Measurements from ENCODE around the gene PLEKHG5. TPM values are rescaled to one million over a fixed set of nuclear protein-coding genes. Genes with fewer than 3 reads are reported as not detected.

Gene PLEKHG5

GRCh38 chr1:6419397-6419803 lies 72.1 kb downstream of the PLEKHG5 start:
- WGBS (ENCODE audit: extremely low coverage, insufficient coverage, low lambda C conversion rate) = no CpG with 5 or more reads among the region's 48 CpGs
- no peaks in the 10 kb centered on the region for H3K36me3 ChIP-seq (ENCODE audit: control insufficient read depth, insufficient read depth, low read length)
- H3K79me2 ChIP-seq (ENCODE audit: control insufficient read depth, insufficient read depth, low read length) = no peaks in the 10 kb centered on the region
- no peak overlapping the region for H2AK5ac ChIP-seq (ENCODE audit: low read length)
- H3K27ac ChIP-seq (ENCODE audit: low read depth, low read length) = no peak overlapping the region
- H3K4me2 ChIP-seq (ENCODE audit: low read length) = no peak overlapping the region
- H3K4me1 ChIP-seq (ENCODE audit: control insufficient read depth, low read depth, low read length) = no peaks in the 10 kb centered on the region
- H3K27me3 ChIP-seq (ENCODE audit: insufficient read depth, low read length, poor library complexity) = peaks cover 50% of the 10 kb centered on the region
- no peak overlapping the region for H3K56ac ChIP-seq (ENCODE audit: low read length)
- no peak overlapping the region for H4K5ac ChIP-seq (ENCODE audit: low read length)
- H3K9ac ChIP-seq (ENCODE audit: low read length) = no peak overlapping the region
- no peak overlapping the region for H3K23ac ChIP-seq (ENCODE audit: low read length)
- DNase-seq = peak; percentile 43
- no peak overlapping the region for H3K18ac ChIP-seq (ENCODE audit: low read length)
- H3K4me3 ChIP-seq (ENCODE audit: low read length) = no peak overlapping the region
- H2BK120ac ChIP-seq (ENCODE audit: low read depth, low read length) = no peak overlapping the region
- no peak overlapping the region for H4K8ac ChIP-seq (ENCODE audit: low read depth, low read length)
- no peaks in the 10 kb centered on the region for H3K79me1 ChIP-seq (ENCODE audit: low read length)
- no peak overlapping the region for H2BK15ac ChIP-seq (replicated peaks; ENCODE audit: low read depth)
- H3K4ac ChIP-seq (ENCODE audit: low read depth, low read length) = no peak overlapping the region
- H2BK5ac ChIP-seq (ENCODE audit: low read length) = no peak overlapping the region

- H4K5ac ChIP-seq (ENCODE audit: low read length) = no peak overlapping the region
- H3K4ac ChIP-seq (ENCODE audit: low read depth, low read length) = no peak overlapping the region
- peaks cover 45% of the 10 kb centered on the region for H3K27me3 ChIP-seq (ENCODE audit: insufficient read depth, low read length, poor library complexity)
- H3K79me2 ChIP-seq (ENCODE audit: control insufficient read depth, insufficient read depth, low read length) = no peaks in the 10 kb centered on the region
- no peak overlapping the region for H3K27ac ChIP-seq (ENCODE audit: low read depth, low read length)
- H3K36me3 ChIP-seq (ENCODE audit: control insufficient read depth, insufficient read depth, low read length) = no peaks in the 10 kb centered on the region
- no peaks in the 10 kb centered on the region for H3K79me1 ChIP-seq (ENCODE audit: low read length)
- no peak overlapping the region for H3K9ac ChIP-seq (ENCODE audit: low read length)
- H2BK120ac ChIP-seq (ENCODE audit: low read depth, low read length) = no peak overlapping the region
- no peak overlapping the region for H3K4me2 ChIP-seq (ENCODE audit: low read length)
- H2BK5ac ChIP-seq (ENCODE audit: low read length) = no peak overlapping the region
- DNase-seq = peak; percentile 30
- no peak overlapping the region for H3K18ac ChIP-seq (ENCODE audit: low read length)
- H3K4me3 ChIP-seq (ENCODE audit: low read length) = no peak overlapping the region
- H2AK5ac ChIP-seq (ENCODE audit: low read length) = no peak overlapping the region
- no peaks in the 10 kb centered on the region for H3K4me1 ChIP-seq (ENCODE audit: control insufficient read depth, low read depth, low read length)
- H4K8ac ChIP-seq (ENCODE audit: low read depth, low read length) = no peak overlapping the region
- no peak overlapping the region for H3K56ac ChIP-seq (ENCODE audit: low read length)
- H3K23ac ChIP-seq (ENCODE audit: low read length) = no peak overlapping the region
- no peak overlapping the region for H2BK15ac ChIP-seq (replicated peaks; ENCODE audit: low read depth)
- WGBS (ENCODE audit: extremely low coverage, insufficient coverage, low lambda C conversion rate) = no CpG with 5 or more reads among the region's 69 CpGs
These were observed 72.6 kb downstream of the PLEKHG5 start for GRCh38 chr1:6418668-6419396.

- Histone ChIP-seq H4K5ac (ENCODE audit: low read length) (no peak overlapping the region), H3K18ac (ENCODE audit: low read length) (no peak overlapping the region), H3K27ac (ENCODE audit: low read depth, low read length) (no peak overlapping the region), H2BK5ac (ENCODE audit: low read length) (no peak overlapping the region), H3K4me1 (ENCODE audit: control insufficient read depth, low read depth, low read length) (no peaks in the 10 kb centered on the region), H3K27me3 (ENCODE audit: insufficient read depth, low read length, poor library complexity) (peaks cover 43% of the 10 kb centered on the region), H3K36me3 (ENCODE audit: control insufficient read depth, insufficient read depth, low read length) (no peaks in the 10 kb centered on the region), H3K79me1 (ENCODE audit: low read length) (no peaks in the 10 kb centered on the region), H3K56ac (ENCODE audit: low read length) (no peak overlapping the region), H2BK120ac (ENCODE audit: low read depth, low read length) (no peak overlapping the region), H2BK15ac (replicated peaks; ENCODE audit: low read depth) (no peak overlapping the region), H3K4ac (ENCODE audit: low read depth, low read length) (no peak overlapping the region), H4K8ac (ENCODE audit: low read depth, low read length) (no peak overlapping the region), H3K4me3 (ENCODE audit: low read length) (no peak overlapping the region), H3K79me2 (ENCODE audit: control insufficient read depth, insufficient read depth, low read length) (no peaks in the 10 kb centered on the region), H2AK5ac (ENCODE audit: low read length) (no peak overlapping the region), H3K23ac (ENCODE audit: low read length) (no peak overlapping the region), H3K9ac (ENCODE audit: low read length) (no peak overlapping the region), H3K4me2 (ENCODE audit: low read length) (no peak overlapping the region)
- DNase-seq = no peak
- no CpG with 5 or more reads among the region's 8 CpGs for WGBS (ENCODE audit: extremely low coverage, insufficient coverage, low lambda C conversion rate)
These were observed 73.4 kb downstream of the PLEKHG5 start for GRCh38 chr1:6417961-6418667.

Small RNA genes within 50 kb of the gene (small RNA-seq; reads per million reads assigned to genes)
- gene MIR4252 (ENCODE audit: insufficient read depth) = not detected
- not detected for gene RNU6-731P (ENCODE audit: insufficient read depth)

Data from mesendoderm (in vitro differentiated cells).